DOHH2 (cell line): ENCODE data around the gene GVQW3.

Experiments used
- H3F3A ChIP-seq: fragments of 200-600 bp; sonication (generic), shearing (Covaris generic); 2 replicates; pipeline ENCODE4 v1.6.0; 2016; ENCODE audit warnings: antibody characterized with exemption, mild to moderate bottlenecking; ENCODE audit not compliant: control insufficient read depth, insufficient read depth
- H3K27ac ChIP-seq: fragments of 200-600 bp; sonication (generic); 2 replicates; pipeline ENCODE4 v1.5.1; 2014; ENCODE audit warnings: low read depth, mild to moderate bottlenecking, low read length, moderate library complexity
- H3K27me3 ChIP-seq: fragments of 200-600 bp; sonication (generic); 2 replicates; pipeline ENCODE4 v1.6.1; 2014; ENCODE audit warnings: mild to moderate bottlenecking, low read length, mixed read lengths; ENCODE audit not compliant: control insufficient read depth
- H3K36me3 ChIP-seq: fragments of 200-600 bp; sonication (generic); 2 replicates; pipeline ENCODE4 v1.6.1; 2014; ENCODE audit warnings: mild to moderate bottlenecking, low read length, moderate library complexity, mixed read lengths; ENCODE audit not compliant: control insufficient read depth
- H3K4me1 ChIP-seq: fragments of 200-600 bp; sonication (generic); 2 replicates; pipeline ENCODE4 v1.6.1; 2014; ENCODE audit warnings: mild to moderate bottlenecking, low read length, mixed read lengths; ENCODE audit not compliant: control insufficient read depth
- H3K4me2 ChIP-seq: fragments of 200-600 bp; sonication (generic); 2 replicates; pipeline ENCODE4 v1.6.0; 2014; ENCODE audit warnings: mild to moderate bottlenecking, low read length, moderate library complexity
- H3K4me3 ChIP-seq: fragments of 200-600 bp; sonication (generic); 2 replicates; pipeline ENCODE4 v1.5.1; 2014; ENCODE audit warnings: mild to moderate bottlenecking, low read length, mixed read lengths
- H3K79me2 ChIP-seq: fragments of 200-600 bp; sonication (generic); 2 replicates; pipeline ENCODE4 v1.6.1; 2014; ENCODE audit warnings: mild to moderate bottlenecking, low read length, mixed read lengths; ENCODE audit not compliant: control insufficient read depth
- H3K9me2 ChIP-seq: fragments of 200-600 bp; sonication (generic); replicated peaks from 2 replicates; pipeline ENCODE4 v1.6.1; 2014; ENCODE audit warnings: mild to moderate bottlenecking, low read length, mixed read lengths; ENCODE audit not compliant: control insufficient read depth
- H3K9me3 ChIP-seq: fragments of 200-600 bp; sonication (generic); 2 replicates; pipeline ENCODE4 v1.6.1; 2014; ENCODE audit warnings: antibody characterized with exemption, low read length, mixed read lengths; ENCODE audit not compliant: control insufficient read depth, insufficient read depth
- H4K20me1 ChIP-seq: fragments of 200-600 bp; sonication (generic); 2 replicates; pipeline ENCODE4 v1.6.0; 2014; ENCODE audit warnings: low read depth, mild to moderate bottlenecking, antibody characterized with exemption, low read length, moderate library complexity; ENCODE audit not compliant: control insufficient read depth, insufficient read depth
- EZH2phosphoT487 ChIP-seq: fragments of 200-600 bp; sonication (generic); IDR thresholded peaks from 2 replicates; pipeline ENCODE4 v1.6.1; 2017; ENCODE audit warnings: borderline replicate concordance, mild to moderate bottlenecking, antibody characterized with exemption, low read length, moderate library complexity, mixed read lengths
- TF ChIP-seq, protein P1 (sequence below): fragments of 200-600 bp; sonication (generic); IDR thresholded peaks from one replicate; pipeline ENCODE4 v1.5.1; 2014; ENCODE audit warnings: antibody characterized with exemption, mild to moderate bottlenecking, low read depth, low read length; ENCODE audit not compliant: poor library complexity, severe bottlenecking

GVQW3 gene

GRCh38 chr11:76355172-76355571, 26.0 kb upstream of the GVQW3 start:
- no peaks in the 10 kb centered on the region for H3F3A ChIP-seq
- H3K9me3 ChIP-seq, result peaks cover 9% of the 10 kb centered on the region; the same call in 1 of the 2 replicates
- no peak overlapping the region for H3K27ac ChIP-seq
- H3K79me2 ChIP-seq, result peaks cover 7% of the 10 kb centered on the region; the same call in 1 of the 2 replicates
- no peaks in the 10 kb centered on the region for H3K4me1 ChIP-seq
- no peak overlapping the region for H3K4me2 ChIP-seq
- TF ChIP-seq EZH2phosphoT487, result no peak
- TF ChIP-seq, protein P1, sequence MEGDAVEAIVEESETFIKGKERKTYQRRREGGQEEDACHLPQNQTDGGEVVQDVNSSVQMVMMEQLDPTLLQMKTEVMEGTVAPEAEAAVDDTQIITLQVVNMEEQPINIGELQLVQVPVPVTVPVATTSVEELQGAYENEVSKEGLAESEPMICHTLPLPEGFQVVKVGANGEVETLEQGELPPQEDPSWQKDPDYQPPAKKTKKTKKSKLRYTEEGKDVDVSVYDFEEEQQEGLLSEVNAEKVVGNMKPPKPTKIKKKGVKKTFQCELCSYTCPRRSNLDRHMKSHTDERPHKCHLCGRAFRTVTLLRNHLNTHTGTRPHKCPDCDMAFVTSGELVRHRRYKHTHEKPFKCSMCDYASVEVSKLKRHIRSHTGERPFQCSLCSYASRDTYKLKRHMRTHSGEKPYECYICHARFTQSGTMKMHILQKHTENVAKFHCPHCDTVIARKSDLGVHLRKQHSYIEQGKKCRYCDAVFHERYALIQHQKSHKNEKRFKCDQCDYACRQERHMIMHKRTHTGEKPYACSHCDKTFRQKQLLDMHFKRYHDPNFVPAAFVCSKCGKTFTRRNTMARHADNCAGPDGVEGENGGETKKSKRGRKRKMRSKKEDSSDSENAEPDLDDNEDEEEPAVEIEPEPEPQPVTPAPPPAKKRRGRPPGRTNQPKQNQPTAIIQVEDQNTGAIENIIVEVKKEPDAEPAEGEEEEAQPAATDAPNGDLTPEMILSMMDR, result no peak
- no peaks in the 10 kb centered on the region for H4K20me1 ChIP-seq
- H3K4me3 ChIP-seq, result no peak overlapping the region
- H3K27me3 ChIP-seq, result no peaks in the 10 kb centered on the region
- H3K9me2 ChIP-seq, result no peaks in the 10 kb centered on the region
- peaks cover 72% of the 10 kb centered on the region for H3K36me3 ChIP-seq

DNA sequence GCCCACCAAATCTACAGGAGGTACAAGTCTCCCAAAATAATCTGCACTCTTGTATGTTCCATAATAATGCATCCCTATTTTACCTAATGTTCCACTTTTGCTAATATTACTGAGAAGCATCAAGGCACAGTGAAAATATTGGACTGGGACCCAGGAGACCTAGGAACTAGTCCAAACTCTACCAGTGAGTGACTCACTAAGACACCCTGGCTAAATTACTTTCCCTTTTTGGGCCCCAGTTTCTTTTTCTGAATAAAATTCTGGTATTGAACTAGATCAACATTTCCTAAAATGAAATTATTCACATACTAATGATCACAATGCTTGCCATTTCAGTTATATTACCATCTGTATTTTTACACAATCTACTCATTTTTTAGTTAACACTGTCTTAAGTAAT, 19.7 kb upstream of the GVQW3 start:
- H3K4me3 ChIP-seq, result no peak overlapping the region
- H3K79me2 ChIP-seq, result peaks cover 52% of the 10 kb centered on the region
- no peaks in the 10 kb centered on the region for H3K9me3 ChIP-seq
- H4K20me1 ChIP-seq, result no peaks in the 10 kb centered on the region
- H3K27me3 ChIP-seq, result no peaks in the 10 kb centered on the region
- peaks cover 83% of the 10 kb centered on the region for H3K36me3 ChIP-seq
- no peak overlapping the region for H3K4me2 ChIP-seq
- no peaks in the 10 kb centered on the region for H3K9me2 ChIP-seq
- no peak overlapping the region for H3K27ac ChIP-seq
- TF ChIP-seq, protein P1, result no peak
- no peak for TF ChIP-seq EZH2phosphoT487
- peaks cover 6% of the 10 kb centered on the region for H3K4me1 ChIP-seq
- H3F3A ChIP-seq, result no peaks in the 10 kb centered on the region

GRCh38 chr11:76361776-76362175, 19.3 kb upstream of the GVQW3 start:
- no peaks in the 10 kb centered on the region for H4K20me1 ChIP-seq
- no peak overlapping the region for H3K4me2 ChIP-seq
- H3K9me3 ChIP-seq, result no peaks in the 10 kb centered on the region
- H3K4me1 ChIP-seq, result peaks cover 10% of the 10 kb centered on the region
- no peaks in the 10 kb centered on the region for H3K9me2 ChIP-seq
- no peaks in the 10 kb centered on the region for H3K27me3 ChIP-seq
- H3K27ac ChIP-seq, result no peak overlapping the region
- no peaks in the 10 kb centered on the region for H3F3A ChIP-seq
- H3K36me3 ChIP-seq, result peaks cover 79% of the 10 kb centered on the region
- H3K4me3 ChIP-seq, result no peak overlapping the region
- peaks cover 56% of the 10 kb centered on the region for H3K79me2 ChIP-seq
- TF ChIP-seq EZH2phosphoT487, result no peak
- TF ChIP-seq, protein P1, result no peak
